Adrenal gland (tissue), 12 donors: ENCODE measurements around the gene TULP4. TPM values are rescaled to one million over a fixed set of nuclear protein-coding genes. Genes with fewer than 3 reads are reported as not detected.
"Not testable (repeated sequence)": the region's sequence is repeated elsewhere in the genome, so short reads cannot be mapped to it uniquely, and the experiment has no call there.

ENCODE experiments used
- DNase-seq, 7 donors: peaks; one replicate each; pipeline ENCODE4 v3.0.0-alpha.2; 2019 to 2020
- H3K27ac ChIP-seq, 5 donors: fragments of 200-600 bp; sonication (generic) in 4 of 5; 1 replicate in 3 of 5; 2 replicates in 2 of 5; pipeline versions ENCODE4 v1.5.1 to v1.8.0; 2016 to 2020; ENCODE audit warnings: mild to moderate bottlenecking in 1 of 5
- H3K27me3 ChIP-seq: fragments of 200-600 bp; 2 replicates; pipeline ENCODE4 v1.8.0; 2021
- H3K36me3 ChIP-seq, 2 donors: fragments of 200-600 bp; replicated peaks in 1 of 2; 1 replicate in 1 of 2; 2 replicates in 1 of 2; pipeline versions ENCODE4 v1.5.1 to v1.8.0; 2018 to 2022
- H3K4me1 ChIP-seq, 2 donors: fragments of 200-600 bp; replicated peaks in 1 of 2; 1 replicate in 1 of 2; 2 replicates in 1 of 2; pipeline versions ENCODE4 v1.5.1 to v1.8.0; 2018 to 2021
- H3K4me3 ChIP-seq, 4 donors: fragments of 200-600 bp; sonication (generic) in 3 of 4; one replicate each; pipeline ENCODE4 v1.5.1; 2016 to 2018
- H3K9me3 ChIP-seq, 3 donors: fragments of 200-600 bp; sonication (generic) in 1 of 3; replicated peaks in 1 of 3; 1 replicate in 2 of 3; 2 replicates in 1 of 3; pipeline versions ENCODE4 v1.5.1 to v1.8.0; 2016 to 2021
- POLR2A ChIP-seq, 2 donors: fragments of 450-650 bp; IDR thresholded peaks; one replicate each; pipeline ENCODE4 v1.6.1; 2017; ENCODE audit warnings: antibody characterized with exemption in 2 of 2, mild to moderate bottlenecking in 2 of 2, moderate library complexity in 1 of 2
- WGBS, 4 donors: extraction: QIAGEN DNeasy Blood & Tissue Kit in 2 of 4; methylation state at CpG; one replicate each; pipeline versions ENCODE4 v1.1.5 to v1.1.7; 2013 to 2017; 5-methylcytosine and 5-hydroxymethylcytosine counted together
- intact Hi-C, 2 donors: fragments of 100-400 bp; cut with DNase I; formaldehyde crosslinking; loops; one replicate each; pipeline versions ENCODE4 v1.14.1 to v1.15.0; 2022 to 2023
- polyA plus RNA-seq, 3 donors: library from polyadenylated mRNA; stranded (reverse); fragments of 200-250 nt in 2 of 3; fragments of 350-450 nt in 1 of 3; fragmentation: Illumina TruSeq in 1 of 3; extraction: RNeasy Lipid Tissue Mini Kit (QIAGEN cat#74804) in 1 of 3; gene quantifications; one replicate each; pipeline ENCODE4 v1.2.3, GENCODE V29; 2013 to 2014
- total RNA-seq, 9 donors: library from RNA; depleted of rRNA in 4 of 9; stranded (reverse); fragments of >200 nt in 4 of 9; fragments of 120-200 nt in 1 of 9; fragmentation: NEBNext Ultra II Directional in 1 of 9; extraction: Animal tissue kit (Norgen Biotek cat#: 25700) in 1 of 9; gene quantifications; one replicate each; pipeline versions ENCODE4 v1.1.0 to v1.2.4, GENCODE V29; 2013 to 2023
- TF ChIP-seq, protein P1 (sequence below), 6 experiments: fragments of 450-650 bp in 4 of 6; fragments of 200-600 bp in 2 of 6; sonication (generic) in 1 of 6; IDR thresholded peaks; 1 replicate in 5 of 6; 2 replicates in 1 of 6; pipeline versions ENCODE4 v1.5.1 to v1.8.0; 2016 to 2021; ENCODE audit warnings: antibody characterized with exemption in 6 of 6, mild to moderate bottlenecking in 2 of 6, moderate library complexity in 1 of 6
- donor health status: healthy with polysubstance abuse.
- donor health status: Bipolar disorder and iron deficiency.
- donor health status: DM: yes; HTN: yes; CAD: no.
- donor health status: DM: no; HTN: no; CAD: no.
- donor health status: DM: no; HTN: no; CAD: no.
- donor health status: DM: yes; HTN: yes; CAD: no.

The TULP4 gene
- total and polyA plus RNA-seq, 12 donors, result 1.9 to 89.6 (median 61.4) TPM

DNA sequence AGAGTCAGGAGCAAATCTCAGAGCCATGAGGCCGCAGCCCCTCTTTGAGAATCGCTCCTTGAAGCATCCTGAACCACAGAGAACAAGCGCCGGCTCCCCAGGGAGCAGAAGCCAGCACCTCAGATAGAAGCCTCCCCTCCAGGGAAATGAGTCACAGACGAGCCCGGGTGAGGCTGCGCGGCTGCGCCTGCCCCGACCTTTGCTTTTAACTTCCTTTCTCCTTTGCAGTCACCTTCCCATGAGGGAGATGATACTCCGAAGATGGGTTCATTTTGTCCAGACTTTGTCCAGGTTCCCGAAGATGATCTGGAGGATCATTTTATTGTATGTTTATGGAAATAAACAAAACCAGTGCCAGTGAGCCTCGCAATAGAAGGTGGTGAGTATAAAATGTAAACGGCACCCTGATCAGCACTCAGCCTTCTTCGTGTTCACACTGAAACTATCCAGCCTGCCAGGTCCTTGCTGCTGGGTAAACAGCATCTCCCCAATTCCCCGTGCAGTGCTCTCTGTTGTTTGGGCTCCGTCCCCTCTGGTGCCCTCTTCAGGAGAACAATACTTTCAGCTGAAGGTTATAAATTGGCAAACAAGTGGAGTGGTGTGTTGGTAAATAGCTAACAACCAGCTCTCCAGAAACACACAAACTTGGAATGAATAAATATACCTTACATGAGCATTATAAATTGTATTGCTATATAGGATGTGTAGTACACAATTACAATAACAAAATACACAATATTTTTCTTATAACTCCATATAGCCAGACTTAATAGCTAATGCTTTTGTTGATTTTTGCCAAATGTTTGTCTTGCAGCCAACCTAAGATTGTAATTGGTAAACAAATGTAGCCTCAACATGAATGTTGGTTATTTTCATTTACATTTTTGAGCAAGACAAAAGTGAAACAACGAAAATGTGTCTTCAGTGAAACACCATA is 206.2 kb downstream of the TULP4 start:
- TF ChIP-seq POLR2A (IDR thresholded peaks at IDR 0.05), result no peak
- TF ChIP-seq, protein P1, sequence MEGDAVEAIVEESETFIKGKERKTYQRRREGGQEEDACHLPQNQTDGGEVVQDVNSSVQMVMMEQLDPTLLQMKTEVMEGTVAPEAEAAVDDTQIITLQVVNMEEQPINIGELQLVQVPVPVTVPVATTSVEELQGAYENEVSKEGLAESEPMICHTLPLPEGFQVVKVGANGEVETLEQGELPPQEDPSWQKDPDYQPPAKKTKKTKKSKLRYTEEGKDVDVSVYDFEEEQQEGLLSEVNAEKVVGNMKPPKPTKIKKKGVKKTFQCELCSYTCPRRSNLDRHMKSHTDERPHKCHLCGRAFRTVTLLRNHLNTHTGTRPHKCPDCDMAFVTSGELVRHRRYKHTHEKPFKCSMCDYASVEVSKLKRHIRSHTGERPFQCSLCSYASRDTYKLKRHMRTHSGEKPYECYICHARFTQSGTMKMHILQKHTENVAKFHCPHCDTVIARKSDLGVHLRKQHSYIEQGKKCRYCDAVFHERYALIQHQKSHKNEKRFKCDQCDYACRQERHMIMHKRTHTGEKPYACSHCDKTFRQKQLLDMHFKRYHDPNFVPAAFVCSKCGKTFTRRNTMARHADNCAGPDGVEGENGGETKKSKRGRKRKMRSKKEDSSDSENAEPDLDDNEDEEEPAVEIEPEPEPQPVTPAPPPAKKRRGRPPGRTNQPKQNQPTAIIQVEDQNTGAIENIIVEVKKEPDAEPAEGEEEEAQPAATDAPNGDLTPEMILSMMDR (IDR thresholded peaks at IDR 0.05), result peak; percentile 32 to 71 (median 60)
- peaks cover 8% of the 10 kb centered on the region for H3K27me3 ChIP-seq
- H3K4me1 ChIP-seq, result peaks cover 0 to 8% of the 10 kb centered on the region in 2 donors
- peak; percentile 48 to 79 (median 60) for DNase-seq
- H3K9me3 ChIP-seq, result no peaks in the 10 kb centered on the region
- WGBS, 4 donors, result 4 to 7% (median 6%) methylated on average over 18 of the region's 18 CpGs
- peak overlapping the region in 1 of 5 donors; percentile 20 for H3K27ac ChIP-seq
- no peaks in the 10 kb centered on the region for H3K36me3 ChIP-seq
- intact Hi-C loops, result loop anchor here in 1 of 2 donors (5.0 kb wide), 1 partner anchor 296 kb away; no protein-coding TSS in a partner anchor
- H3K4me3 ChIP-seq, result peak overlapping the region in 1 of 4 donors; percentile 47

DNA sequence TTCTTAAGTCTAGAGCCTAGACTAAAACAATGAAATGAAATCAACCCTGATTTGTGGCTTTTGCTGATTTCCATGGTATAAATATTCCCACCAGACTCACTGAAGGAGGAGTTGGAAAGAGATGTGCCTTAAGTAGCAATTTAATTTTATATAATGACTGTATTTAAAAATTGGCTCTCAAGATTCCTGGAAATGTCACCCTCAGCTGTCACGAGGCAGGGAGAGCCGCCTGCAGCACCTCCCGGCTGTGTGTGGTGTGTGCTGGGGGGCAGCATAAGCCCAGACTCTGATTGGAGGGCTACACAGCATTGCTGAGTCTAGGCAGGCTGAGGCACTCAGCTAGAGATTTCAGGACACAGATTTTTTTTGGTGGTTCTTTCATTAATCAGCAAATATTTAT is 207.0 kb downstream of the TULP4 start:
- Histone ChIP-seq H3K27ac (no peak overlapping the region), H3K4me1 (peaks cover 0 to 8% of the 10 kb centered on the region in 2 donors), H3K4me3 (no peak overlapping the region), H3K9me3 (no peaks in the 10 kb centered on the region), H3K36me3 (no peaks in the 10 kb centered on the region), H3K27me3 (peaks cover 11% of the 10 kb centered on the region)
- intact Hi-C loops, result loop anchor here in 1 of 2 donors (5.0 kb wide), 1 partner anchor 297 kb away; no protein-coding TSS in a partner anchor
- TF ChIP-seq, protein P1 (IDR thresholded peaks at IDR 0.05), result no peak
- TF ChIP-seq POLR2A (IDR thresholded peaks at IDR 0.05), result no peak
- 53 to 70% (median 61%) methylated on average over 3 of the region's 3 CpGs for WGBS, 4 donors
- DNase-seq, result no peak

DNA sequence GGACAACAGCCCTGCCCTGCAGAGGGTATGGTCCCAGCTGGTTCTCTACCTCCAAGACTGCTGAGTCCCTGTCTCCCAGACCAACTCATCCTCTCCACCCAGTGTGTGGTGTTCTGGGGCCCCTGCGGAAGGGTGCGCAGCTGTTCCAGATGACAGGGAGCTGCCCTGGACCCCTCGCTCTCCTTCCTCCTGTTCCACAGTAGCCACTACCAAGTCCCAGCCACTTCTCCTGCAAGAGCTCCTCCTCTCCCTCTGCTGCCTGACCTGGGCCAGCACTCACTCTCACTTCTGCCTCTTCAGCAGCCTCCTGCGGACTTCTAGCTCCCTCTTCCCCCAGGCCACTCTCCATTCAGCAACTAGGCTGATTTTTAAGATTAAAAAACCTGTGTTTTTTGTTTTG is 207.5 kb downstream of the TULP4 start:
- intact Hi-C loops, result loop anchor here in 1 of 2 donors (5.0 kb wide), 1 partner anchor 297 kb away; no protein-coding TSS in a partner anchor
- TF ChIP-seq, protein P1 (IDR thresholded peaks at IDR 0.05), result no peak
- no peak for TF ChIP-seq POLR2A (IDR thresholded peaks at IDR 0.05)

DNA sequence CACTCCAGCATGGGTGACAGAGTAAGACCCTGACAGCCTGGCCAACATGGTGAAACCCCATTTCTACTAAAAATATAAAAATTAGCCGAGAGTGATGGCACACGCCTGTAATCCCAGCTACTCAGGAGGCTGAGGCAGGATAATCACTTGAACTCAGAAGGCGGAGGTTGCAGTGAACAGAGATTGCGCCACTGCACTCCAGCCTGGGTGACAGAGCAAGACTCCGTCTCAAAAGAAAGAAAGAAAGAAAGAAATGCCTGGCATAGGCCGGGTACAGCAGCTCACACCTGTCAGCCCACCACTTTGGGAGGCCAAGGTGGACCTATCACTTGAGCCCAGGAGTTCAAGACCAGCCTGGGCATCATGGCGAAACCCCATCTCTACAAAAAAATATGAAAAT is 208.7 kb downstream of the TULP4 start:
- peaks cover 12% of the 10 kb centered on the region for H3K27me3 ChIP-seq
- H3K4me1 ChIP-seq, H3K27ac ChIP-seq, H3K4me3 ChIP-seq, intact Hi-C loops, H3K36me3 ChIP-seq, DNase-seq, H3K9me3 ChIP-seq: not testable (repeated sequence)
- 85 to 88% (median 87%) methylated on average over 7 of the region's 7 CpGs for WGBS, 4 donors

More for the DNA sequence above, 207.5 kb downstream of the TULP4 start:
- WGBS, 4 donors, result 54 to 75% (median 58%) methylated on average over 4 of the region's 4 CpGs
- DNase-seq, result no peak
- H3K27me3 ChIP-seq, result peaks cover 12% of the 10 kb centered on the region
- peaks cover 0 to 8% of the 10 kb centered on the region in 2 donors for H3K4me1 ChIP-seq
- no peaks in the 10 kb centered on the region for H3K9me3 ChIP-seq
- no peak overlapping the region for H3K27ac ChIP-seq
- no peak overlapping the region for H3K4me3 ChIP-seq
- no peaks in the 10 kb centered on the region for H3K36me3 ChIP-seq
